Measurements from ENCODE around the gene STAMBPL1.

Gene STAMBPL1

DNA sequence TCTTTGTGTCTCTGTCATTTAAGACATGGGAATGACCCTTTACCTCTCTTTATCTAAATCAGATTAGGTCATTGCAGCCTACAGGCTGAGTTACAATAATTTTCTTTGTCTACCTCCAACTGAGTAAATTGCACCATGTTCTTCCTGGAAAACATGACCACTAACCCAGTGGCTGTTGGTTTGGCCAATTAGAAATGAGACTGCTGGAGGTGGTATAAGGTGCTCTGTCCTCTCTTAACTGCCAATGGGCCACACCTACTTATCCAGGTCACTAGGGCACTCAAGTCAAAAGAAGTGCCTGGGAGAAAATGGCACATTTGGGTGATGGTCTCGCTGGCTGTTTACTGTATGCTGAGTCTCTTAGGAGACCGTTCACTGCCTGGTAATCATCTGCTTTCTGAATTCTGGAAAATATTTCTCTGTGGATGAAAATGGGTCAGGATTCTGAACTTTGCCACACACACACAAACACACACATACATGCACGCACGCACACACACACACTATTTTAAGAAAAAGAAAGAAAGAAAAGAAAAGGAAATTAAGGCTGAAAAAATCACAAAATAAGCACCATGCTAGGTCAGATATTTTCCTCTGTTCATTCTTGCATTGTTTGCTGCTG is 16.4 kb downstream of the STAMBPL1 start:
- TF ChIP-seq, protein P1, sequence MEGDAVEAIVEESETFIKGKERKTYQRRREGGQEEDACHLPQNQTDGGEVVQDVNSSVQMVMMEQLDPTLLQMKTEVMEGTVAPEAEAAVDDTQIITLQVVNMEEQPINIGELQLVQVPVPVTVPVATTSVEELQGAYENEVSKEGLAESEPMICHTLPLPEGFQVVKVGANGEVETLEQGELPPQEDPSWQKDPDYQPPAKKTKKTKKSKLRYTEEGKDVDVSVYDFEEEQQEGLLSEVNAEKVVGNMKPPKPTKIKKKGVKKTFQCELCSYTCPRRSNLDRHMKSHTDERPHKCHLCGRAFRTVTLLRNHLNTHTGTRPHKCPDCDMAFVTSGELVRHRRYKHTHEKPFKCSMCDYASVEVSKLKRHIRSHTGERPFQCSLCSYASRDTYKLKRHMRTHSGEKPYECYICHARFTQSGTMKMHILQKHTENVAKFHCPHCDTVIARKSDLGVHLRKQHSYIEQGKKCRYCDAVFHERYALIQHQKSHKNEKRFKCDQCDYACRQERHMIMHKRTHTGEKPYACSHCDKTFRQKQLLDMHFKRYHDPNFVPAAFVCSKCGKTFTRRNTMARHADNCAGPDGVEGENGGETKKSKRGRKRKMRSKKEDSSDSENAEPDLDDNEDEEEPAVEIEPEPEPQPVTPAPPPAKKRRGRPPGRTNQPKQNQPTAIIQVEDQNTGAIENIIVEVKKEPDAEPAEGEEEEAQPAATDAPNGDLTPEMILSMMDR (IDR thresholded peaks at IDR 0.05) = no peak
- Histone ChIP-seq H3K4me1 (no peaks in the 10 kb centered on the region), H3K27me3 (no peaks in the 10 kb centered on the region), H3K27ac (no peak overlapping the region), H3K4me3 (no peak overlapping the region), H3K36me3 (no peaks in the 10 kb centered on the region), H3K9me3 (no peaks in the 10 kb centered on the region)
- intact Hi-C loops (cut with DNase I; ENCODE audit: low total_unique reads) = no loop called here
- DNase-seq = no peak

DNA sequence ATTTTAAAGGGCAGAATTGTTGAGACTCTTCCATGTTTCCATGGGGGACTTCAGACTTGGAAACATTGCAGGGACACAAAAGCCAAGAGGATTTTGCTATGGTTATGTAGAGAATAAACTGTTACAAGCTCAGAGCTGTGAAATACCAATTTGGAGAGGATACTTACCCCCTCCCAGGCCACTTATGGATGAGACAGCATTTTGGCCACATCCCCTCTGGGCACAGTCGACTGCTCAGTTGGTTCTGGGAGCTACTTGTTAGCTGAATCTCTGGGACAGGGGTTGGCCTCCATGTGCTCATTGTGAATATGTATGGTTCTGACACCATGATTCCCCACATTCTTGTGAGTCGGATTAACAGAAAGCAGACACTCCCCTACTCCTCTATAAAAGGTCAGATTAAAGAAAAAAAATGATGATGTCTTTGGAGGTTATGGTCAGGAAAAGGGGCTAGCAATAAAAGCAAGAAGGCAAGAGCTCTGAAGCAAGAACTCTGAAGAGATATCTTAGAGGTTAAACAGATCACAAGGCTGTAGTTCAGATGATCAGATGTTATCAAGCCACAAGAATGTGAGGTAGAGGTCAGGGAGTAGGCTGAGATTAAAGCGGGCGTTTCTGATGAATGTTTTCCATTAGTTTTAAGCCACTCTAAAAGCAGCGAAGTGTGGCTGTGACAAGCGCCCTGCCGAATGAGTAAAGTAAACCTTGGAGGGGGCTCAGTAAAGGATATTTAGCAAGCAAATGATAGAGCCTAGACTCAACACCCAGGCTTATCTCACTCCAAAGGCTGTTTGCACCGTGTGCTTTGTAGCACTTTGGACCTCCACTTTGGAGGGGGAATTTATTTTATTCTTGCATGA is 17.2 kb downstream of the STAMBPL1 start:
- DNase-seq = no peak
- no peaks in the 10 kb centered on the region for H3K4me1 ChIP-seq
- peak overlapping the region in 1 of 2 donors; percentile 11 for H3K27ac ChIP-seq
- H3K4me3 ChIP-seq = no peak overlapping the region
- intact Hi-C loops (cut with DNase I; ENCODE audit: low total_unique reads) = no loop called here
- peaks cover 0 to 1% (median 0%) of the 10 kb centered on the region in 3 donors for H3K36me3 ChIP-seq
- H3K9me3 ChIP-seq = no peaks in the 10 kb centered on the region
- no peaks in the 10 kb centered on the region for H3K27me3 ChIP-seq
- TF ChIP-seq, protein P1 (IDR thresholded peaks at IDR 0.05) = no peak

DNA sequence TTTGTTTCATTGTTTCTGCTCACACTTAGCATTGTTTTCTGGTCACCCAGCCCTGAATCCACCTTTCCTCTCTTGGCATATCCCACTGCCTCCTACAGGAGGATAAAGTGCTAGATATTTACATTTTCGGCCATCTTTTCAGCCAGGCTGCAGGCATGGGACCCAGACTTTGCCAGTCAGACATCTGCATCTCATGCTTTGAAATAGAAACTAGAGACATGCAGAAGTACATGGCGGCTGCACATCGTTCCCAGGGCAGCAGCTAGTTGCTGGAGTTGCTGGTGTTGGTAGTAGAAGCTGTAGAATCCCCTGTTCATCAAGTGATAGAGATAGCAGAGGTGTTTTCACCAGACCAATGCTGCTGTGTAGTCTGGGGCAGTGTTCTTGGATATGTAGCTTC is 18.7 kb downstream of the STAMBPL1 start:
- intact Hi-C loops (cut with DNase I; ENCODE audit: low total_unique reads) = no loop called here
- Histone ChIP-seq H3K4me1 (no peaks in the 10 kb centered on the region), H3K36me3 (peaks cover 0 to 3% (median 0%) of the 10 kb centered on the region in 3 donors), H3K9me3 (no peaks in the 10 kb centered on the region), H3K27ac (no peak overlapping the region), H3K27me3 (no peaks in the 10 kb centered on the region), H3K4me3 (no peak overlapping the region)
- no peak for DNase-seq
- TF ChIP-seq, protein P1 (IDR thresholded peaks at IDR 0.05) = no peak

DNA sequence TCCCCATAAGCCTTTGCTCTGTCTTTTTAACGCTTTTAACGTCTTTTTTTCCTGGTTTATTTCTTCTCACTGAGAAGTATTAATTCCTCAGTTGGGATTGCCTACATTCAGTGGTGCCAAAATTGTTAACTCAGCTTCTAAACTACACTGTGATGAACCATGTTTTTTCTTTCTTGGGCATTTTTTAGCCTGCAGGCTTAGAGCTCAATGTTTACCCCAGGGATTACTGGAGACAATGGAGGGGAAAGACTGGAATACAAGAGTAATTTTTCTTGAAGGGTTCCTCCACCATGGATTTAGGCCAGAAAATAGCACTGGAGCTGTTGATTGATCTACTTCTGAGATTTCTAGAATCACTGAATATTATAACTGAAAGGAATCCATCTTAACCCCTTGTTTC is 19.8 kb downstream of the STAMBPL1 start:
- TF ChIP-seq, protein P1 (IDR thresholded peaks at IDR 0.05) = no peak
- Histone ChIP-seq H3K9me3 (no peaks in the 10 kb centered on the region), H3K36me3 (peaks cover 0 to 3% (median 0%) of the 10 kb centered on the region in 3 donors), H3K4me3 (no peak overlapping the region), H3K4me1 (no peaks in the 10 kb centered on the region), H3K27me3 (no peaks in the 10 kb centered on the region), H3K27ac (no peak overlapping the region)
- no peak for DNase-seq
- intact Hi-C loops (cut with DNase I; ENCODE audit: low total_unique reads) = no loop called here

DNA sequence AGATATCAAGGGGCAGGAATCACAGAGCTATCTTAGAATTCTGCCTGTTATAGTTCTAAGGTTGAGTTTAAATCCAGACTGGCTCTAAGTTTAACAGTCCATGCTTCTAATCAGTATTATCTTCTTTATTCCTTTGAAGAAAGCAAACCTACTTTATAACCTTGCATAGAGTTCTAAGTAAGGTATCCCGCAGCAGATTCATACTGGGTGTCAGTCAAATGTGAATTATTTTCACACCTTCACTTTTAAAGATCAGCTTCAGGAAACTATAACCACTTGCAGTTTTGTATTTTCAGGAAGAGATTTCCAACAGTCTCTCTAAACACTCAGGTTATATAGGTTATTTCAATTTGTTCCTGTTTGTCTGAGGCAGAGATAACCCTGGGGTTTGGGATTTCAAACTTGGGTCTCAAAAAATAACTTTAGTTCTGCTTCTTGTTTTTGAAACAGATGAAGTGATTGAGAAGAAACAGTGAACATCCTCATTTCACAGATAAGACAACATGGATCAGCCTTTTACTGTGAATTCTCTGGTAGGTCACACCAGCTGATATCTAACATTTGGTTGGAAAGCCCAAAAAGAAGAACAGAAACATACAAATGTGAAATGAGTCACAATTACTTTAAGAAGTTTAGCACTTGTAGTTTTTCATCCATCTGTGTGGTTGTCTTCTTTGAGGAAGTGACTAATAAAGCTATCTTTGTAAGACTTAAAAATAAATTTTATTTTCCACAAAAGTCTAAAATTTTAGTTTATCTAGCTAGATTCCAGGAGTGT is 21.4 kb downstream of the STAMBPL1 start:
- no peaks in the 10 kb centered on the region for H3K9me3 ChIP-seq
- no peak overlapping the region for H3K4me3 ChIP-seq
- H3K27me3 ChIP-seq = no peaks in the 10 kb centered on the region
- TF ChIP-seq, protein P1 (IDR thresholded peaks at IDR 0.05) = no peak
- no peak for DNase-seq
- no peaks in the 10 kb centered on the region for H3K4me1 ChIP-seq
- intact Hi-C loops (cut with DNase I; ENCODE audit: low total_unique reads) = no loop called here
- H3K36me3 ChIP-seq = peaks cover 0 to 3% (median 0%) of the 10 kb centered on the region in 3 donors
- H3K27ac ChIP-seq = no peak overlapping the region
